K562 (cell line): Measurements from ENCODE around the gene IRX5. TPM values are rescaled to one million over a fixed set of nuclear protein-coding genes. Genes with fewer than 3 reads are reported as not detected.

Experiments
- ARHGAP35 ChIP-seq: fragments of 450-650 bp; IDR thresholded peaks from 2 replicates; pipeline ENCODE4 v1.6.1; 2018; ENCODE audit not compliant: partially characterized antibody
- ATF4 ChIP-seq: fragments of 450-650 bp; formaldehyde crosslinking; IDR thresholded peaks from 2 replicates; pipeline ENCODE4 v1.4.0; 2022; ENCODE audit warnings: mild to moderate bottlenecking, moderate library complexity
- CREM ChIP-seq: IDR thresholded peaks from 2 replicates; pipeline ENCODE4 v1.6.1; 2014; ENCODE audit warnings: antibody characterized with exemption, low read depth
- ELK1 ChIP-seq: sonication (generic); formaldehyde crosslinking; IDR thresholded peaks from 2 replicates; pipeline ENCODE4 v1.8.1; 2022; ENCODE audit warnings: missing genetic modification reagents
- FIP1L1 ChIP-seq: fragments of 200-400 bp; formaldehyde crosslinking; IDR thresholded peaks from 2 replicates; pipeline ENCODE4 v1.6.1; 2018; ENCODE audit warnings: mild to moderate bottlenecking, low read depth, low read length; ENCODE audit not compliant: poor library complexity, severe bottlenecking
- GABPB1 ChIP-seq: sonication (generic); formaldehyde crosslinking; IDR thresholded peaks from 2 replicates; pipeline ENCODE4 v1.8.0; 2022; ENCODE audit warnings: mild to moderate bottlenecking, missing genetic modification reagents
- HES1 ChIP-seq: fragments of 450-650 bp; IDR thresholded peaks from 2 replicates; pipeline ENCODE4 v1.6.1; 2016; ENCODE audit warnings: low read depth, mild to moderate bottlenecking, moderate library complexity
- HMG20A ChIP-seq: fragments of 450-650 bp; formaldehyde crosslinking; conservative IDR thresholded peaks from 2 replicates; pipeline ENCODE4 v1.4.0; 2020; ENCODE audit warnings: mild to moderate bottlenecking, mixed read lengths
- L3MBTL2 ChIP-seq: fragments of 450-650 bp; IDR thresholded peaks from 2 replicates; pipeline ENCODE4 v1.6.1; 2016; ENCODE audit warnings: mild to moderate bottlenecking, moderate library complexity
- MTA2 ChIP-seq: fragments of 450-650 bp; IDR thresholded peaks from 2 replicates; pipeline ENCODE4 v1.6.1; 2016; ENCODE audit warnings: low read depth
- NRF1 ChIP-seq, 2 experiments: fragments of 450-650 bp; IDR thresholded peaks in 1 of 2; conservative IDR thresholded peaks in 1 of 2; 2 replicates each; pipeline ENCODE4 v1.6.1; 2014; ENCODE audit warnings: mild to moderate bottlenecking in 2 of 2
- POLR2A ChIP-seq: fragments of 450-650 bp; conservative IDR thresholded peaks from 2 replicates; pipeline ENCODE4 v1.6.1; 2016
- PRDM10 ChIP-seq: fragments of 450-650 bp; IDR thresholded peaks from 2 replicates; pipeline ENCODE4 v1.6.1; 2018; ENCODE audit not compliant: partially characterized antibody
- PTBP1 ChIP-seq: fragments of 200-400 bp; formaldehyde crosslinking; IDR thresholded peaks from 2 replicates; pipeline ENCODE4 v1.6.1; 2017; ENCODE audit warnings: low read depth, low read length
- RNF219 ChIP-seq: fragments of 250-450 bp; sonication (Bioruptor Pico); IDR thresholded peaks from 2 replicates; pipeline ENCODE4 v1.5.0; 2022; ENCODE audit warnings: mild to moderate bottlenecking
- TARDBP ChIP-seq: fragments of 450-650 bp; IDR thresholded peaks from 2 replicates; pipeline ENCODE4 v1.6.1; 2016
- TCF7 ChIP-seq: sonication (generic); IDR thresholded peaks from 2 replicates; pipeline ENCODE4 v1.6.1; 2016; ENCODE audit warnings: antibody characterized with exemption, borderline replicate concordance
- ZNF184 ChIP-seq: sonication (generic); formaldehyde crosslinking; IDR thresholded peaks from 2 replicates; pipeline ENCODE4 v1.5.0; 2020; ENCODE audit warnings: missing genetic modification reagents
- ZNF232 ChIP-seq: sonication (generic); formaldehyde crosslinking; IDR thresholded peaks from 2 replicates; pipeline ENCODE4 v1.8.0; 2022; ENCODE audit warnings: mild to moderate bottlenecking, missing genetic modification reagents
- ZNF644 ChIP-seq: fragments of 200-800 bp; sonication (Bioruptor generic); IDR thresholded peaks from 2 replicates; pipeline ENCODE4 v1.6.1; 2016; ENCODE audit warnings: low read depth, missing genetic modification characterization, missing compliant biosample characterization
- polyA plus RNA-seq, 8 experiments: library from polyadenylated mRNA; depleted of rRNA in 4 of 8; stranded (reverse) in 5 of 8; unstranded in 3 of 8; fragments of >200 nt; fragmentation: Nextera tagmentation in 2 of 8; fragmentation: Illumina TruSeq in 1 of 8; extraction: Ambion mirVana in 2 of 8; extraction: Trizol in 1 of 8; gene quantifications; 2 replicates each; pipeline versions ENCODE4 v1.2.1 to v1.2.3, GENCODE V29; 2011 to 2014; ENCODE audit warnings: inconsistent platforms in 1 of 8, missing spikeins in 1 of 8
- total RNA-seq, 7 experiments: library from RNA; depleted of rRNA in 6 of 7; stranded (reverse); fragments of >200 nt in 6 of 7; fragmentation: Illumina TruSeq in 2 of 7; extraction: Trizol in 2 of 7; gene quantifications; 2 replicates each; pipeline versions ENCODE4 v1.2.1 to v1.2.3, GENCODE V29; 2011 to 2021; ENCODE audit warnings: low replicate concordance in 1 of 7

The IRX5 gene
- total and polyA plus RNA-seq, 9 of the 15 experiments (the other 6 are each of a cell fraction or from before 2014, with no cell fraction given), result 0.20 to 4.2 (median 0.94) TPM

GRCh38 chr16:54929090-54930004, 1.3 kb upstream of the IRX5 start (continued):
- no peak for TF ChIP-seq HES1
- no peak for TF ChIP-seq L3MBTL2
- no peak for TF ChIP-seq ZNF644 (tag)
- TF ChIP-seq ELK1, result no peak
- TF ChIP-seq ZNF232 (CRISPR knock-in tag), result no peak
- no peak for TF ChIP-seq PTBP1
- peak; percentile 85 for TF ChIP-seq CREM
- TF ChIP-seq RNF219 (CRISPR knock-in tag), result no peak
- no peak for TF ChIP-seq HMG20A (CRISPR knock-in tag)
- TF ChIP-seq POLR2A, result peak; percentile 54
- TF ChIP-seq PRDM10, result peak; percentile 25
- TF ChIP-seq ATF4, result no peak
- peak; percentile 79 to 83 for TF ChIP-seq NRF1 (conservative IDR thresholded peaks at IDR 0.05 in 1 of 2, IDR thresholded peaks at IDR 0.05 in 1 of 2)
- no peak for TF ChIP-seq MTA2
- TF ChIP-seq TARDBP, result no peak
- TF ChIP-seq ZNF184 (CRISPR knock-in tag), result no peak
- TF ChIP-seq ARHGAP35, result no peak
- TF ChIP-seq FIP1L1, result peak; percentile 23
- TF ChIP-seq TCF7, result no peak
- TF ChIP-seq GABPB1 (CRISPR knock-in tag), result peak; percentile 24; the same call in 1 of the 2 replicates
